Gastrocnemius medialis (tissue), 4 donors: ENCODE measurements around the gene ARHGAP15. TPM values are rescaled to one million over a fixed set of nuclear protein-coding genes. Genes with fewer than 3 reads are reported as not detected.

Source experiments
- ATAC-seq, 2 donors: fragments of 150-250 bp; one replicate each; pipeline ENCODE4 v1.9.1; 2016
- DNase-seq, 2 donors: peaks; one replicate each; pipeline ENCODE4 v3.0.0-alpha.2; 2019
- H3K27ac ChIP-seq, 4 donors: fragments of 200-600 bp; sonication (generic); 1 replicate in 1 of 4; 2 replicates in 3 of 4; pipeline ENCODE4 v1.5.1; 2016 to 2018; ENCODE audit warnings: mild to moderate bottlenecking in 2 of 4, moderate library complexity in 1 of 4
- H3K27me3 ChIP-seq, 3 donors: fragments of 200-600 bp; sonication (generic) in 2 of 3; 1 replicate in 1 of 3; 2 replicates in 2 of 3; pipeline versions ENCODE4 v1.5.1 to v1.6.0; 2016 to 2019; ENCODE audit warnings: mild to moderate bottlenecking in 1 of 3, moderate library complexity in 1 of 3
- H3K36me3 ChIP-seq, 2 donors: fragments of 200-600 bp; sonication (generic) in 1 of 2; one replicate each; pipeline ENCODE4 v1.5.1; 2017 to 2018
- H3K4me1 ChIP-seq, 2 donors: fragments of 200-600 bp; sonication (generic) in 1 of 2; one replicate each; pipeline ENCODE4 v1.5.1; 2016 to 2017; ENCODE audit warnings: mild to moderate bottlenecking in 2 of 2
- H3K4me3 ChIP-seq, 4 donors: fragments of 200-600 bp; sonication (generic) in 3 of 4; 1 replicate in 1 of 4; 2 replicates in 3 of 4; pipeline ENCODE4 v1.5.1; 2016 to 2019; ENCODE audit warnings: mild to moderate bottlenecking in 2 of 4
- H3K9me3 ChIP-seq, 3 donors: fragments of 200-600 bp; sonication (generic) in 2 of 3; 1 replicate in 1 of 3; 2 replicates in 2 of 3; pipeline ENCODE4 v1.5.1; 2016 to 2019
- CTCF ChIP-seq, 5 experiments: fragments of 450-650 bp in 3 of 5; fragments of 200-600 bp in 2 of 5; sonication (generic) in 2 of 5; IDR thresholded peaks in 4 of 5; conservative IDR thresholded peaks in 1 of 5; 1 replicate in 4 of 5; 2 replicates in 1 of 5; pipeline ENCODE4 v1.5.1; 2016 to 2019; ENCODE audit warnings: antibody characterized with exemption in 5 of 5, mild to moderate bottlenecking in 3 of 5, moderate library complexity in 3 of 5
- POLR2A ChIP-seq, 2 donors: fragments of 450-650 bp; IDR thresholded peaks; one replicate each; pipeline ENCODE4 v1.6.1; 2017; ENCODE audit warnings: antibody characterized with exemption in 2 of 2, mild to moderate bottlenecking in 2 of 2, moderate library complexity in 2 of 2
- in situ Hi-C, 4 donors: fragments of 200-750 bp; cut with MboI; loops; one replicate each; pipeline versions ENCODE4 v1.15.0 to v1.8.0; 2017; ENCODE audit warnings: low sequenced_read_pairs in 4 of 4
- intact Hi-C: fragments of 100-400 bp; cut with DNase I; formaldehyde crosslinking; loops from one replicate; pipeline ENCODE4 v1.15.1; 2023; ENCODE audit warnings: low total_unique reads
- total RNA-seq, 4 donors: library from RNA; depleted of rRNA; stranded (reverse); fragments of >200 nt; gene quantifications; one replicate each; pipeline versions ENCODE4 v1.1.0 to v1.2.3, GENCODE V29; 2016

Gene ARHGAP15
- total RNA-seq, 4 donors from 2014 or later: 1.2 to 3.2 (median 1.3) TPM; not detected in 1

GRCh38 chr2:143210446-143210819 lies 81.2 kb downstream of the ARHGAP15 start:
- DNase-seq (no peak), ATAC-seq (no peak)
- no peak for TF ChIP-seq POLR2A (IDR thresholded peaks at IDR 0.05)
- TF ChIP-seq CTCF (IDR thresholded peaks at IDR 0.05 in 4 of 5, conservative IDR thresholded peaks at IDR 0.05 in 1 of 5): no peak
- H3K36me3 ChIP-seq: no peaks in the 10 kb centered on the region
- intact Hi-C loops (no loop called here), in situ Hi-C loops (no loop called here)
- no peak overlapping the region for H3K27ac ChIP-seq
- no peak overlapping the region for H3K4me3 ChIP-seq
- no peaks in the 10 kb centered on the region for H3K4me1 ChIP-seq
- no peaks in the 10 kb centered on the region for H3K9me3 ChIP-seq
- H3K27me3 ChIP-seq: no peaks in the 10 kb centered on the region

GRCh38 chr2:143217512-143218115 lies 88.4 kb downstream of the ARHGAP15 start:
- in situ Hi-C loops: no loop called here

GRCh38 chr2:143218621-143219020 lies 89.4 kb downstream of the ARHGAP15 start:
- Histone ChIP-seq H3K9me3 (no peaks in the 10 kb centered on the region), H3K4me3 (no peak overlapping the region), H3K4me1 (no peaks in the 10 kb centered on the region), H3K27ac (no peak overlapping the region), H3K27me3 (no peaks in the 10 kb centered on the region), H3K36me3 (no peaks in the 10 kb centered on the region)
- intact Hi-C loops (no loop called here), in situ Hi-C loops (no loop called here)
- ATAC-seq (no peak), DNase-seq (no peak)
- TF ChIP-seq CTCF (IDR thresholded peaks at IDR 0.05 in 4 of 5, conservative IDR thresholded peaks at IDR 0.05 in 1 of 5) (no peak), POLR2A (IDR thresholded peaks at IDR 0.05) (no peak)

More at GRCh38 chr2:143217512-143218115, 88.4 kb downstream of the ARHGAP15 start:
- Histone ChIP-seq H3K36me3 (no peaks in the 10 kb centered on the region), H3K4me1 (no peaks in the 10 kb centered on the region), H3K27me3 (no peaks in the 10 kb centered on the region), H3K27ac (no peak overlapping the region), H3K4me3 (no peak overlapping the region), H3K9me3 (no peaks in the 10 kb centered on the region)
- ATAC-seq: no peak
- TF ChIP-seq POLR2A (IDR thresholded peaks at IDR 0.05): no peak
- no peak for TF ChIP-seq CTCF (IDR thresholded peaks at IDR 0.05 in 4 of 5, conservative IDR thresholded peaks at IDR 0.05 in 1 of 5)
- intact Hi-C loops: no loop called here
- DNase-seq: no peak

GRCh38 chr2:143219266-143219665 lies 90.0 kb downstream of the ARHGAP15 start:
- DNase-seq: no peak
- H3K4me3 ChIP-seq: no peak overlapping the region
- TF ChIP-seq CTCF (IDR thresholded peaks at IDR 0.05 in 4 of 5, conservative IDR thresholded peaks at IDR 0.05 in 1 of 5) (no peak), POLR2A (IDR thresholded peaks at IDR 0.05) (no peak)

GRCh38 chr2:143223556-143223955 lies 94.3 kb downstream of the ARHGAP15 start:
- Histone ChIP-seq H3K9me3 (no peaks in the 10 kb centered on the region), H3K4me3 (no peak overlapping the region), H3K4me1 (no peaks in the 10 kb centered on the region), H3K27me3 (no peaks in the 10 kb centered on the region), H3K27ac (no peak overlapping the region), H3K36me3 (no peaks in the 10 kb centered on the region)
- no peak for DNase-seq
- TF ChIP-seq POLR2A (IDR thresholded peaks at IDR 0.05) (no peak), CTCF (IDR thresholded peaks at IDR 0.05 in 4 of 5, conservative IDR thresholded peaks at IDR 0.05 in 1 of 5) (no peak)
- in situ Hi-C loops (loop anchor here in 1 of 4 donors (10.0 kb wide), 1 partner anchor 109 kb away; no protein-coding TSS in a partner anchor), intact Hi-C loops (no loop called here)
- no peak for ATAC-seq

More at GRCh38 chr2:143219266-143219665, 90.0 kb downstream of the ARHGAP15 start:
- no peaks in the 10 kb centered on the region for H3K4me1 ChIP-seq
- H3K9me3 ChIP-seq: no peaks in the 10 kb centered on the region
- H3K27ac ChIP-seq: no peak overlapping the region
- no peak for ATAC-seq
- intact Hi-C loops: no loop called here
- in situ Hi-C loops: no loop called here
- no peaks in the 10 kb centered on the region for H3K36me3 ChIP-seq
- no peaks in the 10 kb centered on the region for H3K27me3 ChIP-seq
